Measurements from ENCODE around the gene FKBP10.

Gene FKBP10

DNA sequence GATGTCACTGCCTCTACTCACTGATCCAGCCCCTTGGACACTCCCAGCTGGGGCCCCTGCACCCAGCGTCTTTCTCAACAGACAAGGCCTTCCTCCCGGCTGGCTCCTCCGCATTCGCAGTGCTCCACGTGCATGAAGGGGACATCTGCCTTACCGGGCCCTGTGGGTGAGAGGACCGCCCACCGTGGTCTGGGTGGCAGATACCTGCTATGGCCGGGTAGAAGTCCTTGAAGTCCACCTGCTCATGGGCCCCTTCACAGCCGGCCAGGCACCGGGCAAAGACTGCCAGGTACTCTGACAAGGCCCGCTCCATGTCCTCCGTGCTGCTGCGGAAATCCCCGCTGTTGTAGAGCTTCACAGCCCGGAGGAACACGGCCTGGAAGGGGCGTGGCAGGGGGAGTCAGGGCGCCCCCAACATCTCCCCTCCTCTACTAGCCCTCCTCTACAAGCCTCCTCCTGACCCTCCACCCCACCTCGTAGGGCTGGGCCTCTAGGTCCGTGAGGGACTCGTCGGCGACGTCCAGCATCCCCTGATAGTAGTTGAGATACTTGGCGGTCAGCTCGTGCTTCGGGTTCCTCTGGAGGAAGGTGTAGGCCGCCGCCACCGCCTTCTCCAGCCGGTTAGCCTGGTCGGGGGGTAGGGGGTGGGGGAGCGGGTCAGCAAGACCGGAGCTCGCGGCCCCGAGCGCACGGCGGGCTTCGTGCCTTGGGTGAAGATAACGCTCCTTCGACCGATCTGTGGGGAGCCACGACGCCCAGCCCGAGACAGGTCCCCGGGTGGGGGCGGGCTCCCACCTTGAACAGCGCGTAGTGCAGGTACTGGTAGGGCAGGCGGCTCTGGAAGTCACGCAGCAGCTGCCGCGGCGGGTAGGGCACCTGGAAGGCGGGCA is 1.9 kb upstream of the FKBP10 start:
- TF ChIP-seq, protein P1, sequence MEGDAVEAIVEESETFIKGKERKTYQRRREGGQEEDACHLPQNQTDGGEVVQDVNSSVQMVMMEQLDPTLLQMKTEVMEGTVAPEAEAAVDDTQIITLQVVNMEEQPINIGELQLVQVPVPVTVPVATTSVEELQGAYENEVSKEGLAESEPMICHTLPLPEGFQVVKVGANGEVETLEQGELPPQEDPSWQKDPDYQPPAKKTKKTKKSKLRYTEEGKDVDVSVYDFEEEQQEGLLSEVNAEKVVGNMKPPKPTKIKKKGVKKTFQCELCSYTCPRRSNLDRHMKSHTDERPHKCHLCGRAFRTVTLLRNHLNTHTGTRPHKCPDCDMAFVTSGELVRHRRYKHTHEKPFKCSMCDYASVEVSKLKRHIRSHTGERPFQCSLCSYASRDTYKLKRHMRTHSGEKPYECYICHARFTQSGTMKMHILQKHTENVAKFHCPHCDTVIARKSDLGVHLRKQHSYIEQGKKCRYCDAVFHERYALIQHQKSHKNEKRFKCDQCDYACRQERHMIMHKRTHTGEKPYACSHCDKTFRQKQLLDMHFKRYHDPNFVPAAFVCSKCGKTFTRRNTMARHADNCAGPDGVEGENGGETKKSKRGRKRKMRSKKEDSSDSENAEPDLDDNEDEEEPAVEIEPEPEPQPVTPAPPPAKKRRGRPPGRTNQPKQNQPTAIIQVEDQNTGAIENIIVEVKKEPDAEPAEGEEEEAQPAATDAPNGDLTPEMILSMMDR (IDR thresholded peaks at IDR 0.05; ENCODE audit: extremely low read depth, insufficient read depth, missing control alignments): no peak
- in situ Hi-C loops (cut with MboI; ENCODE audit: low pct_unique_long_range_greater_than_20kb, low sequenced_read_pairs, unreplicated experiment): no loop called here
- DNase-seq (ENCODE audit: low spot score): no peak

DNA sequence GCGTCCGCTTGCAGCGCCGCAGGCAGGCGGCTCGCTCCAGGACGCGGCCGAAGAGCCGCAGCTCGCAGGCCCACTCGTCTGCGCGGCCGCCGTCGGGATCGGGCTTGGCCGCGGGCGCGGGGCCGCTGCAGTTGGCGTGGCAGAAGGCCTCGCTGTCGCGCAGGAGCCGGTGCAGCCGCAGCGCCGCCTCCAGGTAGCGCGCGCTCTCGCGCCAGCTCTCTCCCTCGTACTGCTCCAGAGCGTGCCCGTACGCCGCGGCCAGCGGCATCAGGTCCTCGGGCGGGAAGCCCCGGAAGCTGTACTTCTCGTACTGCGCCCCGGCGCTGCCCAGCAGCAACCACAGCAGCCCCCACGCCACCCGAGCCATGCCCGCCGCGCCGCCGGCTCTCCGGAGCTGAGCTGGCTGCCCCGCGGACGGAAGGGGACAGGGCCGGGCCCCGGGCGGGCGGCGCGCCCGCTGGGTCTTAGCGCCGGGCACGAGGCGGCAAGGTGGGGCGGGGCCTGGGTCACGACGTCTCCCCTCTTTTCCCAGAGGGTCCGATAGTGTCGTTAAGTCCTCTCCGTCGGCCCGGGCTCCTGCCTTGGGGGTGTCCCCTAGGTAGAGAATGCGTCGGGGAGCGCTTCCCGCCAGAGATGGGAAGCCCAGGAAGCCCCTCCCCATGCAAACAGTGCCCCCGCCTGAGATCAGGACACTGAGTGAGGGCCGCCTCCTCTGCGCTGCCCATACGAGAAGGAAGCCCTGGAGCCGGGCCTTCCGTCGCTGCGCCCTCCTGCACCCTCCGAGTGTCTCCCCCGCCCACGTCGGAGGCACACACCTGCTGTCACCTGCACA is 1.0 kb upstream of the FKBP10 start, which contains the start of gene P3H4:
P3H4 (minus strand) TSS at position 401 of the 832 bp plus-strand sequence; CDS start at position 367, 34 bp downstream.
- in situ Hi-C loops (cut with MboI; ENCODE audit: low pct_unique_long_range_greater_than_20kb, low sequenced_read_pairs, unreplicated experiment): no loop called here
- DNase-seq (ENCODE audit: low spot score): peak; percentile 89
- TF ChIP-seq, protein P1 (IDR thresholded peaks at IDR 0.05; ENCODE audit: extremely low read depth, insufficient read depth, missing control alignments): peak; percentile 74

- in situ Hi-C loops (cut with MboI; ENCODE audit: low pct_unique_long_range_greater_than_20kb, low sequenced_read_pairs, unreplicated experiment): no loop called here
- TF ChIP-seq, protein P1 (IDR thresholded peaks at IDR 0.05; ENCODE audit: extremely low read depth, insufficient read depth, missing control alignments): no peak
Measured at GRCh38 chr17:41813152-41813680, 412 bp downstream of the FKBP10 start.

GRCh38 chr17:41813699-41814124 is 908 bp downstream of the FKBP10 start:
- in situ Hi-C loops (cut with MboI; ENCODE audit: low pct_unique_long_range_greater_than_20kb, low sequenced_read_pairs, unreplicated experiment): no loop called here
- DNase-seq (ENCODE audit: low spot score): no peak
- TF ChIP-seq, protein P1 (IDR thresholded peaks at IDR 0.05; ENCODE audit: extremely low read depth, insufficient read depth, missing control alignments): no peak

More at GRCh38 chr17:41813152-41813680, 412 bp downstream of the FKBP10 start:
- DNase-seq (ENCODE audit: low spot score): no peak

DNA sequence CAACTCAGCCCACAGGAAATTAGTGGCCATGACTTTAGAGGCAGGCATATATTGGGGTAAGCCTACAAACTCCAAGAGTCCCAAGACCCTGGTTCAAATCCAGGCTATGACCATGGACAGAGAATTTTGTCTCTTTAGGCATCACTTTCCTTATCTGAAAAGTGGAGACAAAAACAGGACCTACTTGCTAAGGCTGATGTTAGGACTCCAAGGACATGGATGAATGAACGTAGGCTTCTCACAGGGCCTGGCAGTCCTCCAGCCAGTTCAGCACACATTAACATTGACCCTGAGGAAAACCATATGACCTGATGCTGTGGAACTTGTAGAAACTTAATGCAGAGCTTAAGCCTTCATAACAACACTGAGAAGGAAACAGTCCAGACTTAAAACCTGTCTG is 1.4 kb downstream of the FKBP10 start:
- TF ChIP-seq, protein P1 (IDR thresholded peaks at IDR 0.05; ENCODE audit: extremely low read depth, insufficient read depth, missing control alignments): no peak
- in situ Hi-C loops (cut with MboI; ENCODE audit: low pct_unique_long_range_greater_than_20kb, low sequenced_read_pairs, unreplicated experiment): no loop called here
- DNase-seq (ENCODE audit: low spot score): no peak

GRCh38 chr17:41816637-41817320 is 4.0 kb downstream of the FKBP10 start:
- TF ChIP-seq, protein P1 (IDR thresholded peaks at IDR 0.05; ENCODE audit: extremely low read depth, insufficient read depth, missing control alignments): no peak
- in situ Hi-C loops (cut with MboI; ENCODE audit: low pct_unique_long_range_greater_than_20kb, low sequenced_read_pairs, unreplicated experiment): no loop called here
- DNase-seq (ENCODE audit: low spot score): no peak
